ENCODE results near the gene KIF27.
A peak's percentile ranks its signal among the peaks of the same experiment; 100 is the strongest.
"Not testable (repeated sequence)": the region's sequence is repeated elsewhere in the genome, so short reads cannot be mapped to it uniquely, and the experiment has no call there.

Gene KIF27

DNA sequence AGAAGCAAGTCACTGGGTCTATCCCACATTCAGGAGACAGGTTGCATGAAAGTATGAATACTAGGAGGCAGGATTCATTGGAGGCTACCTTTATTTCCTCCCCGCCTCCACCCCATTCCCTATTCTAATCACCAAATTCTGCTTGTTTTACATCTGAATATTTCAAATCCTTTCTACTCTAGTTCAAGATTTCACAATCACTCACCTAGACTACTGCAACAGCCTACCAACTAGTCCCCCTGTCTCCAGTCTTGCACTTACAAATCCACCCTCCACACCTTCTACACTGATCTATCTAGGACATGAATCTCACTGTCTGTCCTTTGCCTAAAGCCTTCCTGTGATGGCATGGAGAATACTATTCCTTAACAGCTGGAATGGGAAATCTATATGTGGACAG is 6.4 kb upstream of the KIF27 start:
- no peak overlapping the region for H3K4me3 ChIP-seq (ENCODE audit: low read depth, low read length)
- TF ChIP-seq, protein P1, sequence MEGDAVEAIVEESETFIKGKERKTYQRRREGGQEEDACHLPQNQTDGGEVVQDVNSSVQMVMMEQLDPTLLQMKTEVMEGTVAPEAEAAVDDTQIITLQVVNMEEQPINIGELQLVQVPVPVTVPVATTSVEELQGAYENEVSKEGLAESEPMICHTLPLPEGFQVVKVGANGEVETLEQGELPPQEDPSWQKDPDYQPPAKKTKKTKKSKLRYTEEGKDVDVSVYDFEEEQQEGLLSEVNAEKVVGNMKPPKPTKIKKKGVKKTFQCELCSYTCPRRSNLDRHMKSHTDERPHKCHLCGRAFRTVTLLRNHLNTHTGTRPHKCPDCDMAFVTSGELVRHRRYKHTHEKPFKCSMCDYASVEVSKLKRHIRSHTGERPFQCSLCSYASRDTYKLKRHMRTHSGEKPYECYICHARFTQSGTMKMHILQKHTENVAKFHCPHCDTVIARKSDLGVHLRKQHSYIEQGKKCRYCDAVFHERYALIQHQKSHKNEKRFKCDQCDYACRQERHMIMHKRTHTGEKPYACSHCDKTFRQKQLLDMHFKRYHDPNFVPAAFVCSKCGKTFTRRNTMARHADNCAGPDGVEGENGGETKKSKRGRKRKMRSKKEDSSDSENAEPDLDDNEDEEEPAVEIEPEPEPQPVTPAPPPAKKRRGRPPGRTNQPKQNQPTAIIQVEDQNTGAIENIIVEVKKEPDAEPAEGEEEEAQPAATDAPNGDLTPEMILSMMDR (IDR thresholded peaks at IDR 0.05; ENCODE audit: low read depth, low read length, missing control alignments), result no peak
- DNase-seq (ENCODE audit: low read depth), result no peak
- in situ Hi-C loops (cut with HindIII; ENCODE audit: low sequenced_read_pairs), result loop anchor here (25.0 kb wide), 1 partner anchor 335 kb away; no protein-coding TSS in a partner anchor

DNA sequence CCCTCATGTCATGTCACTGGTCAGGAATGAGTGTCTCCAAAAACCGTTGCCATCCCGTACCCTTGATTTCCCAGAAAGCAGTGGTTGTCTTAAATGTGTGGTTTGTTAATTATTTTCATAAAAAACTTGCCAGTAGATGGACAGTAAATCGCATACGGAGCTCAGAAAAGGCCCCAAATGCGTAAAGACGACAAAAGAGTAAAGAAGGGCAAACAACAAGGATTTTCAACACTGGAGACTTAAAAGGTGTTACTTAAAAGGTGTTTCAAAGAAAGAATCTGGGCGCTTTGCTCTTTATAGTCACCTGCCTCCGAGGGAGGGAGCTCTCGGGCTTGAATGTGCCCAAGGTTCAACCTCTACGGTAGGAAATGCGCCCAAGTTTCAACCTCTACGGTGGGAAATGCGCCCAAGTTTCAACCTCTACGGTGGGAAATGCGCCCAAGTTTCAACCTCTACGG is 734 bp downstream of the KIF27 start:
- in situ Hi-C loops (cut with HindIII; ENCODE audit: low sequenced_read_pairs), result no loop called here
- peak overlapping the region; percentile 70 for H3K4me3 ChIP-seq (ENCODE audit: low read depth, low read length)
- TF ChIP-seq, protein P1 (IDR thresholded peaks at IDR 0.05; ENCODE audit: low read depth, low read length, missing control alignments), result peak; percentile 56
- peak; percentile 24 for DNase-seq (ENCODE audit: low read depth)

DNA sequence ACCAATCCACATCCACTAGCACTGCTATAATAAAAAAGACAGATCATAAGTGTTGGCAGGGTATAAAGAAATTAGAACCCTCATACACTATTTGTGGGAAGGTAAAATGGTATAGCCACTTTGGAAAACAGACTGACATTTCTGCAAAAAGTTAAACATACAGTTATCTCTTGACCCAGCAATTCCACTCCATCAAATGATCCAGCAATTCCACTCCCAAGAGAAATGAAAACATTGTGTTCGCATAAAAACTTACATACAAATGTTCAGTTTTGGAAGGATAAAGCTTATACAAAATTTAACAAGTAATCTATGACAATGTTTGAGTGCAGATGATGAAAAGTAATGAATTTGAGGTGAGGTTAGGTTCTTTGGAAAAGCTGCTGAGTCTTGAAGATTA is 2.1 kb downstream of the KIF27 start:
- no peak for DNase-seq (ENCODE audit: low read depth)
- no peak overlapping the region for H3K4me3 ChIP-seq (ENCODE audit: low read depth, low read length)
- TF ChIP-seq, protein P1 (IDR thresholded peaks at IDR 0.05; ENCODE audit: low read depth, low read length, missing control alignments), result no peak
- in situ Hi-C loops (cut with HindIII; ENCODE audit: low sequenced_read_pairs), result no loop called here

DNA sequence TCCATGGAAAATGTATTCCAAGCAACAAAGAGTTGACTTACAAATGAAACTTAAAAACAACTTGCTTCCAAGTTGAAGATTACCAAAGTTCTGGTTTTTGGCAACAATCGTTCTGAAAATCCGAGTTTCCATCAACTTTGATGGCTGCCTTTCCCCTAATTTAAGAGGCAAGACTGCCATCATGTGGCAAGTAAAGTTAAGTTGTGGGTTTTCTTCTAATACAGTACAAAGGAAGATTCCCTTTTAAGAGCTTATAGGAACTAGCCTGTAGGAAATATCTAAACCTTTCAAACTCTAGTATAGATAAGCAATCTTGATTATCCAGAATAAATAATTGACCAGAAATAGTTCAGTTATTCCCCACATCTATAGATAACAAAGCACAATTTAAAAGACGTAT is 9.0 kb downstream of the KIF27 start:
- DNase-seq (ENCODE audit: low read depth); in situ Hi-C loops (cut with HindIII; ENCODE audit: low sequenced_read_pairs); H3K4me3 ChIP-seq (ENCODE audit: low read depth, low read length): not testable (repeated sequence)
- TF ChIP-seq, protein P1 (IDR thresholded peaks at IDR 0.05; ENCODE audit: low read depth, low read length, missing control alignments), result peak; percentile 22

DNA sequence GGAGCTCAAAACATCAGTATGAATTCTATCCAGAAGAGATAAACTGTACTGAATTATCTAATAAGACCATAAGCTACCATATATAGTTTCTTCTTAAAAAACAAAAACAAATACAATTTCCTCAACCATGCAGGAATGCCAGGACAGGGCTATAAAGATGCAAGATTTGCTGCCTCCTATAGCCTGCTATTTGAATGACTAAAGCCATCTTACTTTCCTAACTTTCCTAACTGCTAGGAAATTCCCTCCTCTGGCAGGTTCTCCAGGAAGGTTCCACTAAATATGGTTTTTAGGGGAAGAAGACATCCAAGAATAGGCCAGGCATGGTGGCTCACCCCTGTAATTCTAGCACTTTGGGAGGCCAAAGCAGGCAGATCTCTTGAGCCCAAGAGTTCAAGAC is 15.1 kb downstream of the KIF27 start:
- TF ChIP-seq, protein P1 (IDR thresholded peaks at IDR 0.05; ENCODE audit: low read depth, low read length, missing control alignments), result no peak
- in situ Hi-C loops (cut with HindIII; ENCODE audit: low sequenced_read_pairs), result no loop called here
- no peak overlapping the region for H3K4me3 ChIP-seq (ENCODE audit: low read depth, low read length)
- DNase-seq (ENCODE audit: low read depth), result no peak

DNA sequence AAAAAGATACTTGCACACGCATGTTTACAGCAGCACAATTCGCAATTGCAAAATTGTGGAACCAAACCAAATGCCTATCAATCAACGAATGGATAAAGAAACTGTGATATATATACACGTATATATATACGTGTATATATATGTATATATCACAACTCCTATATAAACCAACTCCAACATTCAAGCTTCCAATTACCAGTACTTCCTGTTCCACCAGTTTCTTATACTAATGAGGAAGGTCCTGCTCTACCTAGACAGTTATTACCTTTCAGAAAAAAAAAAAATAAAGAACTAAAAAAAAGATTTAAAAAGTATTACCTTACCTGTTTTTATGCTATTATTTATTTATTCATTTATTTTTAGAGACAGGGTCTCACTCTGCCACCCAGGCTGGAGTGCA is 20.6 kb downstream of the KIF27 start:
- in situ Hi-C loops (cut with HindIII; ENCODE audit: low sequenced_read_pairs); DNase-seq (ENCODE audit: low read depth): not testable (repeated sequence)

DNA sequence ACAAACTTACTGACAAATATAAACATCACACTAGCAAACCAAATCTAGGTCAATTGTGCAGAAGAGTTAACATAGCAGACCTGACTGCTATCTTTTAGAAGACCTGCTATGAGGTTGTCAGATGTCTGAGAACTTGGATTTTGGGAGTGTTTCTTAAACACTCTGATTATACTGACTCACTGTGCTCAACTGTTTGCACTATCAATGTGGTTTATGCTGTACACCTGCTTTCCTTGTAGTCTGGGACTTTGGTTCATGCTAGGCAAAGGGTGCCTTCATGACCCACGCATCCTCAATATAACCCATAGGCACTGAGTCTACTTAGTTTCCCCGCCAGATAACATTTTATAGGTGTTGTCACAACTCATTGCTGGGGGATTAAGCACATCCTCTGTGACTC is 26.9 kb downstream of the KIF27 start:
- DNase-seq (ENCODE audit: low read depth); in situ Hi-C loops (cut with HindIII; ENCODE audit: low sequenced_read_pairs); H3K4me3 ChIP-seq (ENCODE audit: low read depth, low read length): not testable (repeated sequence)

More for the DNA sequence above, 20.6 kb downstream of the KIF27 start:
- H3K4me3 ChIP-seq (ENCODE audit: low read depth, low read length), result not testable (repeated sequence)

DNA sequence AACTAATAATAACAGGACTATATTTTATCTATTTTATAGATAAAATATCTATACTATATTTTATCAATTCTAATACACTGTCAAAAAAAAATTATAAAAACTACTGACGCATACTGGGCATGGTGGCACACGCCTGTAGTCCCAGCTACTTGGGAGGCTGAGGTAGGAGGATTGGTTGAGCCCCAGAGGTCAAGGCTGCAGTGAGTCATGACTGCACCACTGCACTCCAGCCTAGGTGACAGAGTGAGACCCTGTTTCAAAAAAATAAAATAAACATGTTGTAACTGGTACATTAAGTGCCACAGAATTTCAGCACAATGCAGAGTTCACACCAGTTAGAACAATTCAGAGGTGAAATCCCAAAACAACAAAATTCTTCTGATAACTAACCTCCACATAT is 34.7 kb downstream of the KIF27 start:
- H3K4me3 ChIP-seq (ENCODE audit: low read depth, low read length); DNase-seq (ENCODE audit: low read depth); in situ Hi-C loops (cut with HindIII; ENCODE audit: low sequenced_read_pairs): not testable (repeated sequence)

DNA sequence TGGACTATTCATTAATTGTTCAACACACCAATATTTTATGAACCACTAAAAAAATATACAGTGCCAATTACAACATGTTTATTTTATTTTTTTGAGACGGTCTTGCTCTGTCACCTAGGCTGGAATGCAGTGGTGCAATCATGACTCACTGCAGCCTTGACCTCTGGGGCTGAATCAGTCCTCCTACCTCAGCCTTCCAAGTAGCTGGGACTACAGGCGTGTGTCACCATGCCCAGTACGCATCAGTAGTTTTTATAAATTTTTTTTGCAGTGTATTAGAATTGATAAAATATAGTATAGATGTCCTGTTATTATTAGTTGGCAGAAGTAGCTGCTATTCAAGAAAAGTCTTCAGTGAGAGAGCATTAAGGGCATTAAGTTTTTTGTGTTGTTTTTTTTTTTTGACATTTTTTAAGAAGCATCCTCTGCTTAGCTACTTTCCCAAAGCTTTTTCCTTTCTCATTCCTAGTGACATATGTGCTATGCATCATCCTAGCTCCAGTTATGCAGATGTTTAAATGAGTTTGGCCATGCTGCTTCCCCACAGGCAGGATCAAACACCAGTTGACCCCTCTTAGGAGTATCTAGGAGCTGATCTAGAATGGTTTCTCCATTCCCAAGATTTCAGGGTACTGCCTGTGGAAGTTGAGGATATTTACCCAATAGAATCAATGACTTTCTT is 35.5 kb downstream of the KIF27 start:
- H3K4me3 ChIP-seq (ENCODE audit: low read depth, low read length); in situ Hi-C loops (cut with HindIII; ENCODE audit: low sequenced_read_pairs): not testable (repeated sequence)
- peak; percentile 20 for DNase-seq (ENCODE audit: low read depth)

DNA sequence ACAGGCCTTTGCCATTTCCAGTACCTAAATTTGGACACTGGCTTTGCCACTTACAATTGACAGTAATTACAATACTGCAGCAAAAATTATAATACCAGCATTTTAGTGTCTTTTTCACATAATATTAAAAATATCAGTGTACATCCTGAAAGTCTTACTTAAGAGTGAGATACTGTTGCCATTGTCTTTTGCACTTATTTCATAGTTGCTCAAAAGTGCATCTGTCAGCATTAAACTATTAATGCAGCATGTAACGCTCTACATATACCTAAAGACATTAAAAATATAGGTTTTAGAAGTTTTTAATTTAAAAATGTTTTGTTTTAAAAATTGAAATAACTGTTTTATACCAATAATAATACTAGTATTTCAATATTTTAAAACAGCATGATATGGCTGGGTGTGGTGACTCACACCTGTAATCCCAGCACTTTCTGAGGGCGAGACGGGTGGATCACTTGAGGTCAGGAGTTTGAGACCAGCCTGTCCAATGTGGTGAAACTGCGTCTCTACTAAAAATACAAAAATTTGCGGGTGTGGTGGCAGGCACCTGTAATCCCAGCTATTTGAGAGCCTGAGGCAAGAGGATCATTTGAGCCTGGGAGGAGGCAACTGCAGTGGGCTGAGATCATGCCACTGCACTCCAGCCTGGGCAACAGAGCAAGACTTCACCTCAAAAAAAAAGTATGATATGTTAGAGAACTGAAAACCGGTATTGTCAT is 39.4 kb downstream of the KIF27 start:
- DNase-seq (ENCODE audit: low read depth); H3K4me3 ChIP-seq (ENCODE audit: low read depth, low read length); in situ Hi-C loops (cut with HindIII; ENCODE audit: low sequenced_read_pairs): not testable (repeated sequence)

DNA sequence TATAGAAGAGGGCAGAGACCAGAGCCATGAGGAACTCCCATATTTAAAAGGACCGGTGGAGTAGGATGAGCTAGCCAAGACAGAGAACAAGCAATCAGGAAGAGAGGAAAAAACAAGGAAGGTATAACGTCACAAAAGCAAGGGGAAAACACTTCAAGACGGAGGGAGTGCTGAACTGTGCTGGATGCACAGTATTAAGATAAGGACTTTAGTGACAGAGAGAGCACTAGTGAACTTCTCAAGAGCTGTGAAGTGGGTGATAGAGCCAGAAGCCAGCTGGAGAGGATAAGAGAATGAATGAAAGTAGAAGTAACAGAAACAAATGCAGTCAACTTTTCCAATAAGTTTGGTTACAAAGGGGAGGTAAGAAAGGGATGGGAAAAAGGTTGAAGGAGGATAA is 45.7 kb downstream of the KIF27 start:
- H3K4me3 ChIP-seq (ENCODE audit: low read depth, low read length); in situ Hi-C loops (cut with HindIII; ENCODE audit: low sequenced_read_pairs); DNase-seq (ENCODE audit: low read depth): not testable (repeated sequence)
